Smooth muscle cell (in vitro differentiated cells): ENCODE measurements around the gene ACTN4. TPM values are rescaled to one million over a fixed set of nuclear protein-coding genes. Genes with fewer than 3 reads are reported as not detected.

Source experiments
- DNase-seq: peaks from one replicate; lab custom pipeline; 2025; ENCODE audit not compliant: unreplicated experiment; lab: John Stamatoyannopoulos, UW
- H2AFZ ChIP-seq: fragments of 200-600 bp; sonication (generic); 2 replicates; pipeline ENCODE4 v1.6.0; 2016; ENCODE audit warnings: antibody characterized with exemption, low read depth, mild to moderate bottlenecking
- H3F3A ChIP-seq: fragments of 200-600 bp; sonication (generic); 2 replicates; pipeline ENCODE4 v1.6.0; 2017; ENCODE audit warnings: antibody characterized with exemption, low read depth
- H3K27ac ChIP-seq: fragments of 200-600 bp; sonication (generic); 2 replicates; pipeline ENCODE4 v1.5.1; 2016; ENCODE audit warnings: low read depth, mild to moderate bottlenecking
- H3K27me3 ChIP-seq: fragments of 200-600 bp; sonication (generic); 2 replicates; pipeline ENCODE4 v1.6.1; 2016; ENCODE audit warnings: low read depth, mild to moderate bottlenecking
- H3K36me3 ChIP-seq: fragments of 200-600 bp; sonication (generic); 2 replicates; pipeline ENCODE4 v1.5.1; 2016; ENCODE audit warnings: low read depth
- H3K4me1 ChIP-seq: fragments of 200-600 bp; sonication (generic); 2 replicates; pipeline ENCODE4 v1.5.1; 2016; ENCODE audit warnings: low read depth
- H3K4me2 ChIP-seq: fragments of 200-600 bp; sonication (generic); 2 replicates; pipeline ENCODE4 v1.6.0; 2016; ENCODE audit warnings: mild to moderate bottlenecking
- H3K4me3 ChIP-seq: fragments of 200-600 bp; sonication (generic); 2 replicates; pipeline ENCODE4 v1.5.1; 2016; ENCODE audit warnings: mild to moderate bottlenecking
- H3K79me2 ChIP-seq: fragments of 200-600 bp; sonication (generic); 2 replicates; pipeline ENCODE4 v1.6.0; 2016; ENCODE audit warnings: low read depth, mild to moderate bottlenecking
- H3K9ac ChIP-seq: fragments of 200-600 bp; sonication (generic); 2 replicates; pipeline ENCODE4 v1.6.0; 2016; ENCODE audit warnings: low read depth
- H3K9me3 ChIP-seq: fragments of 200-600 bp; sonication (generic); replicated peaks from 2 replicates; pipeline ENCODE4 v1.5.1; 2016; ENCODE audit warnings: low read depth
- H4K20me1 ChIP-seq: fragments of 200-600 bp; sonication (generic); 2 replicates; pipeline ENCODE4 v1.6.0; 2016; ENCODE audit warnings: low read depth
- WGBS: methylation state at CpG from one replicate; pipeline ENCODE4 v1.1.7; 2016; ENCODE audit warnings: low lambda C conversion rate; 5-methylcytosine and 5-hydroxymethylcytosine counted together
- polyA plus RNA-seq: library from polyadenylated mRNA; unstranded; fragments of >200 nt; fragmentation: Nextera tagmentation; extraction: Ambion mirVana; gene quantifications from 2 replicates; pipeline ENCODE4 v1.2.1, GENCODE V29; 2016
- total RNA-seq: library from RNA; depleted of rRNA; stranded (reverse); fragments of >200 nt; gene quantifications from 2 replicates; pipeline ENCODE4 v1.2.3, GENCODE V29; 2014
- TF ChIP-seq, protein P1 (sequence below): fragments of 200-600 bp; sonication (generic); IDR thresholded peaks from 2 replicates; pipeline ENCODE4 v1.5.1; 2017; ENCODE audit warnings: borderline replicate concordance, mild to moderate bottlenecking, antibody characterized with exemption; ENCODE audit not compliant: insufficient read depth, poor library complexity, severe bottlenecking

Gene ACTN4
- total and polyA plus RNA-seq, 2 experiments from 2014 or later: 53.8 to 311 TPM

DNA sequence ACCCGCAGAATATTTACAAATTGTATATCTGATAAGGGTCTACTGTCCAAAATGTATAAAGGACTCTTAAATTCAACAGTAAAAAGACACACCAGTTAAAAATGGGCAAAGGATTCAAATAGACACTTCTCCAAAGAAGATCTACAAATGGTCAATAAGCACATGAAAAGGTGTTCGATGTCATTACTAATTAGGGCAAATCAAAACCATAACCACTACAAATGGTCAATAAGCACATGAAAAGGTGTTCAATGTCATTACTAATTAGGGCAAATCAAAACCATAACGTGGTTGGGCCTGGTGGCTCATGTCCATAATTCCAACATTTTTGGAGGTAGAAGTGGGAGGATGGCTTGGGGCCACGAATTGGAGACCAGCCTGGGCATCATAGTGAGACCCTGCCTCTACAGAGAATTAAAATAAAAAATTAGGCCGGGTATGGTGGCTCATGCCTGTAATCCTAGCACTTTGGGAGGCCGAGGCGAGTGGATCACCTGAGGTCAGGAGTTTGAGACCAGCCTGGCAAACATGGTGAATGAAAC is 40.5 kb downstream of the ACTN4 start:
- Histone ChIP-seq H3K9me3 (no peaks in the 10 kb centered on the region), H3K4me1 (peaks cover 46% of the 10 kb centered on the region), H3K4me3 (no peak overlapping the region), H3K79me2 (peaks cover 75% of the 10 kb centered on the region), H2AFZ (no peak overlapping the region), H3F3A (peaks cover 44% of the 10 kb centered on the region), H4K20me1 (peaks cover 8% of the 10 kb centered on the region), H3K27me3 (no peaks in the 10 kb centered on the region), H3K9ac (no peak overlapping the region), H3K36me3 (no peaks in the 10 kb centered on the region), H3K4me2 (no peak overlapping the region), H3K27ac (peak overlapping the region; percentile 100)
- TF ChIP-seq, protein P1, sequence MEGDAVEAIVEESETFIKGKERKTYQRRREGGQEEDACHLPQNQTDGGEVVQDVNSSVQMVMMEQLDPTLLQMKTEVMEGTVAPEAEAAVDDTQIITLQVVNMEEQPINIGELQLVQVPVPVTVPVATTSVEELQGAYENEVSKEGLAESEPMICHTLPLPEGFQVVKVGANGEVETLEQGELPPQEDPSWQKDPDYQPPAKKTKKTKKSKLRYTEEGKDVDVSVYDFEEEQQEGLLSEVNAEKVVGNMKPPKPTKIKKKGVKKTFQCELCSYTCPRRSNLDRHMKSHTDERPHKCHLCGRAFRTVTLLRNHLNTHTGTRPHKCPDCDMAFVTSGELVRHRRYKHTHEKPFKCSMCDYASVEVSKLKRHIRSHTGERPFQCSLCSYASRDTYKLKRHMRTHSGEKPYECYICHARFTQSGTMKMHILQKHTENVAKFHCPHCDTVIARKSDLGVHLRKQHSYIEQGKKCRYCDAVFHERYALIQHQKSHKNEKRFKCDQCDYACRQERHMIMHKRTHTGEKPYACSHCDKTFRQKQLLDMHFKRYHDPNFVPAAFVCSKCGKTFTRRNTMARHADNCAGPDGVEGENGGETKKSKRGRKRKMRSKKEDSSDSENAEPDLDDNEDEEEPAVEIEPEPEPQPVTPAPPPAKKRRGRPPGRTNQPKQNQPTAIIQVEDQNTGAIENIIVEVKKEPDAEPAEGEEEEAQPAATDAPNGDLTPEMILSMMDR: no peak
- DNase-seq: no peak
- 89% methylated on average over 7 of the region's 7 CpGs for WGBS

DNA sequence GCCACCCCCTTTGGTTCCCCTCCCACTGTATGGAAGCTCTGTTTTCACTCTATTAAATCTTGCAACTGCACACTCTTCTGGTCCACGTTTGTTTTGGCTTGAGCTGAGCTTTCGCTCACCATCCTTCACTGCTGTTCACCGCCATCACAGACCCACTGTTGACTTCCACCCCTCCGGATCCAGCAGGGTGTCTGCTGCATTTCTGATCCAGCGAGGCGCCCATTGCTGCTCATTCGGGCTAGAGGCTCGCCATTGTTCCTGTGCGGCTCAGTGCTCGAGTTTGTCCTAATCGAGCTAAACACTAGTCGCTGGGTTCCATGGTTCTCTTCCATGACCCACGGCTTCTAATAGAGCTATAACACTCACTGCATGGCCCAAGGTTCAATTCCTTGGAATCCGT is 42.7 kb downstream of the ACTN4 start:
- peaks cover 36% of the 10 kb centered on the region for H3K4me1 ChIP-seq

DNA sequence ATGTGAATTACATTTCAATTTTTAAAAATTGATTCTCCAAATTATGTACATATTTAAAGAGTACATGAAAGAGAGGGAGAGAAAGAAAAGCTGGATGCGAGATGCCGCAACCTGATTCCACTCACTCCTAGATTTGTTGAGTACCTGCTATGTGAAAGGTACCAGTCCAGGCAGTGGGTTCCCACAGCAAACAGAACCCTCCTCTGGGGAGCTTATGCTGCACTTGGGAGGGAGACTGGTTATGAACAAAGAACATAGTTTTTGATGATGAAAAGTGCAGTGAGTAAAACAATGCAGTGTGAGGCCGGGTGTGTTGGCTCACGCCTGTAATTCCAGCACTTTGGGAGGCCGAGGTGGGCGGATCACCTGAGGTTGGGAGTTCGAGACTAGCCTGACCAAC is 43.4 kb downstream of the ACTN4 start:
- H3K36me3 ChIP-seq: no peaks in the 10 kb centered on the region
- peaks cover 31% of the 10 kb centered on the region for H4K20me1 ChIP-seq
- no peaks in the 10 kb centered on the region for H3K9me3 ChIP-seq
- H2AFZ ChIP-seq: no peak overlapping the region
- no peak overlapping the region for H3K4me3 ChIP-seq
- peak overlapping the region; percentile 44 for H3K9ac ChIP-seq
- peak overlapping the region; percentile 100 for H3K27ac ChIP-seq
- peaks cover 32% of the 10 kb centered on the region for H3F3A ChIP-seq
- H3K4me2 ChIP-seq: no peak overlapping the region
- no peaks in the 10 kb centered on the region for H3K27me3 ChIP-seq
- H3K4me1 ChIP-seq: peaks cover 29% of the 10 kb centered on the region
- peaks cover 86% of the 10 kb centered on the region for H3K79me2 ChIP-seq
- no peak for DNase-seq
- TF ChIP-seq, protein P1: no peak
- 78% methylated on average over 7 of the region's 7 CpGs for WGBS

More for the DNA sequence above, 42.7 kb downstream of the ACTN4 start:
- H3K9me3 ChIP-seq: no peaks in the 10 kb centered on the region
- TF ChIP-seq, protein P1: no peak
- no peak overlapping the region for H3K9ac ChIP-seq
- DNase-seq: no peak
- peaks cover 38% of the 10 kb centered on the region for H3F3A ChIP-seq
- no peak overlapping the region for H3K4me2 ChIP-seq
- peaks cover 86% of the 10 kb centered on the region for H3K79me2 ChIP-seq
- H2AFZ ChIP-seq: no peak overlapping the region
- peaks cover 25% of the 10 kb centered on the region for H4K20me1 ChIP-seq
- no peaks in the 10 kb centered on the region for H3K27me3 ChIP-seq
- 94% methylated on average over 14 of the region's 14 CpGs for WGBS
- peak overlapping the region; percentile 100 for H3K27ac ChIP-seq
- no peaks in the 10 kb centered on the region for H3K36me3 ChIP-seq
- no peak overlapping the region for H3K4me3 ChIP-seq

DNA sequence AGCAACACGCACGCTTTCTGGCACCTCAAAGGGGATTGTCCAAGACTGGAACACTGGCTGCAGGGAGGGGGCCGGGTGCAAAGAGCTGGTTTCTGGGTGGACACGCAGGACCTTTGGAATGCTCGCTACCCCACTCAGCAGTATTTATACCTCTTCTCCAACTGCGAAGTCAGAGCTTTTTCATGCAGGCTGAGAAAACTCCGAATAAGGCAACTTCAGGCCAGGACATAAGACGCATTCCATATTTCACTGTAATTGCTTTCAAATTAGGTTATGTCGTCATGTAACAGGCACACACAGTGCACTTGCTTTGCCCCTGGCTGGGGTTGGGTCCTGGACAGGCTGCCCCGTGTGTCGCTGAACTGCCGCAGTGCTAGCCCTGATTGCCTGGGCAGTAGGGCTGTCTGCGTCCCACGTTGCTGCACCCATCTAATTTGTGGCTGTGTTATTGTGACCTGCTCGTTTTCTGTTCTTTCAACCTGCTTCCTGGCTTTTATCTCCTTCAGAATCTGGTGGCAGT is 44.5 kb downstream of the ACTN4 start:
- Histone ChIP-seq H3K27ac (peak overlapping the region; percentile 100), H3K4me2 (peak overlapping the region; percentile 75), H3K9ac (peak overlapping the region; percentile 70), H3K4me1 (peaks cover 20% of the 10 kb centered on the region), H3K4me3 (no peak overlapping the region), H3F3A (peaks cover 25% of the 10 kb centered on the region), H3K27me3 (no peaks in the 10 kb centered on the region), H4K20me1 (peaks cover 43% of the 10 kb centered on the region), H3K9me3 (no peaks in the 10 kb centered on the region), H3K79me2 (peaks cover 86% of the 10 kb centered on the region), H2AFZ (no peak overlapping the region), H3K36me3 (no peaks in the 10 kb centered on the region)
- TF ChIP-seq, protein P1: no peak
- no peak for DNase-seq
- WGBS: 31% methylated on average over 15 of the region's 15 CpGs
